Upper lobe of right lung (tissue), 1 donor: ENCODE measurements around the gene EPB41L2. TPM values are rescaled to one million over a fixed set of nuclear protein-coding genes. Genes with fewer than 3 reads are reported as not detected.
"Not testable (repeated sequence)": the region's sequence is repeated elsewhere in the genome, so short reads cannot be mapped to it uniquely, and the experiment has no call there.

Experiments
- ATAC-seq: fragments of 200-7000 bp; cut with Tn5 transposase; one replicate; pipeline ENCODE4 v1.9.1; 2020; ENCODE audit warnings: mild to moderate bottlenecking, moderate library complexity
- DNase-seq: peaks from one replicate; pipeline ENCODE4 v3.0.0-alpha.2; 2020
- H3K27ac ChIP-seq: fragments of 200-600 bp; one replicate; pipeline ENCODE4 v1.8.0; 2022
- H3K27me3 ChIP-seq: fragments of 200-600 bp; one replicate; pipeline ENCODE4 v1.8.0; 2022; ENCODE audit warnings: mild to moderate bottlenecking
- H3K36me3 ChIP-seq: fragments of 200-600 bp; one replicate; pipeline ENCODE4 v1.8.0; 2022
- H3K4me1 ChIP-seq: fragments of 200-600 bp; one replicate; pipeline ENCODE4 v1.8.0; 2022
- H3K4me3 ChIP-seq: fragments of 200-600 bp; one replicate; pipeline ENCODE4 v1.8.0; 2022; ENCODE audit warnings: mild to moderate bottlenecking
- H3K9me3 ChIP-seq: fragments of 200-600 bp; one replicate; pipeline ENCODE4 v1.8.0; 2022
- intact Hi-C: fragments of 100-400 bp; cut with DNase I; formaldehyde crosslinking; loops from one replicate; pipeline ENCODE4 v1.11.0; 2022
- total RNA-seq: library from RNA; stranded (reverse); fragmentation: NEBNext Ultra II Directional; extraction: Animal tissue kit (Norgen Biotek cat#: 25700); gene quantifications from one replicate; pipeline ENCODE4 v1.2.1, GENCODE V29; 2021
- TF ChIP-seq, protein P1 (sequence below): fragments of 200-600 bp; IDR thresholded peaks from one replicate; pipeline ENCODE4 v1.8.0; 2022; ENCODE audit warnings: antibody characterized with exemption
- donor health status: DM: no; HTN: yes; CAD: no; lungs with severe emphysema.

Gene EPB41L2
- total RNA-seq, 1 donor from 2014 or later, result 174 TPM

DNA sequence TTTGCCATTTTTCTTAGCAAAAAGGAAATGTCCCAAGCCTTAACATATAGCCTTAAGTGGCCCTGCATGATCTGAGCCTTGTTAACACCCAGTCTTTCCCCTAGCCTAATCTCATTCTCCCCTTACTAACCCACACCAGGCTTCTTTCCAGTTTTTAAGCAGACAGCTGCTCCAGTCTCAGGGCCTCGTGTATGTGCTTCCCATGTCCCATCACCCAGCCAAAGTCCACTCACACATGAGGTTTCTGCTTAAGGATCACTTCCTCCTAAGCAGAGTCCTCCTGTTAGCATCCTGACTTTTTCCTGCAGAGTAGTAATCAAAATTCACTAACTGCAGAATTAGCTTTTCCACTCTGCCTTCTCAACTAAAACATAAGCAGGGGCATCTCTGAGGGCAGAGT, 139.7 kb downstream of the EPB41L2 start:
- Histone ChIP-seq H3K27ac (no peak overlapping the region), H3K27me3 (no peaks in the 10 kb centered on the region), H3K36me3 (no peaks in the 10 kb centered on the region), H3K4me1 (peaks cover 1% of the 10 kb centered on the region), H3K9me3 (no peaks in the 10 kb centered on the region), H3K4me3 (no peak overlapping the region)
- ATAC-seq (no peak), DNase-seq (no peak)
- intact Hi-C loops, result no loop called here
- TF ChIP-seq, protein P1, sequence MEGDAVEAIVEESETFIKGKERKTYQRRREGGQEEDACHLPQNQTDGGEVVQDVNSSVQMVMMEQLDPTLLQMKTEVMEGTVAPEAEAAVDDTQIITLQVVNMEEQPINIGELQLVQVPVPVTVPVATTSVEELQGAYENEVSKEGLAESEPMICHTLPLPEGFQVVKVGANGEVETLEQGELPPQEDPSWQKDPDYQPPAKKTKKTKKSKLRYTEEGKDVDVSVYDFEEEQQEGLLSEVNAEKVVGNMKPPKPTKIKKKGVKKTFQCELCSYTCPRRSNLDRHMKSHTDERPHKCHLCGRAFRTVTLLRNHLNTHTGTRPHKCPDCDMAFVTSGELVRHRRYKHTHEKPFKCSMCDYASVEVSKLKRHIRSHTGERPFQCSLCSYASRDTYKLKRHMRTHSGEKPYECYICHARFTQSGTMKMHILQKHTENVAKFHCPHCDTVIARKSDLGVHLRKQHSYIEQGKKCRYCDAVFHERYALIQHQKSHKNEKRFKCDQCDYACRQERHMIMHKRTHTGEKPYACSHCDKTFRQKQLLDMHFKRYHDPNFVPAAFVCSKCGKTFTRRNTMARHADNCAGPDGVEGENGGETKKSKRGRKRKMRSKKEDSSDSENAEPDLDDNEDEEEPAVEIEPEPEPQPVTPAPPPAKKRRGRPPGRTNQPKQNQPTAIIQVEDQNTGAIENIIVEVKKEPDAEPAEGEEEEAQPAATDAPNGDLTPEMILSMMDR, result no peak

- Histone ChIP-seq H3K9me3 (no peaks in the 10 kb centered on the region), H3K27me3 (no peaks in the 10 kb centered on the region), H3K36me3 (no peaks in the 10 kb centered on the region), H3K27ac (no peak overlapping the region), H3K4me3 (no peak overlapping the region), H3K4me1 (no peaks in the 10 kb centered on the region)
- TF ChIP-seq, protein P1, result no peak
- intact Hi-C loops, result no loop called here
- no peak for DNase-seq
- ATAC-seq, result no peak
These were observed 140.1 kb downstream of the EPB41L2 start for GRCh38 chr6:130922922-130923321.

- H3K9me3 ChIP-seq, result no peaks in the 10 kb centered on the region
- no peak overlapping the region for H3K4me3 ChIP-seq
- intact Hi-C loops, result no loop called here
- DNase-seq, result no peak
- TF ChIP-seq, protein P1, result no peak
- no peaks in the 10 kb centered on the region for H3K36me3 ChIP-seq
- no peak for ATAC-seq
- H3K27me3 ChIP-seq, result no peaks in the 10 kb centered on the region
- no peaks in the 10 kb centered on the region for H3K4me1 ChIP-seq
- no peak overlapping the region for H3K27ac ChIP-seq
These were observed 142.1 kb downstream of the EPB41L2 start for GRCh38 chr6:130920969-130921368.

- DNase-seq, result no peak
- Histone ChIP-seq H3K4me1 (no peaks in the 10 kb centered on the region), H3K27ac (no peak overlapping the region), H3K27me3 (no peaks in the 10 kb centered on the region), H3K4me3 (no peak overlapping the region), H3K36me3 (no peaks in the 10 kb centered on the region), H3K9me3 (no peaks in the 10 kb centered on the region)
- no peak for ATAC-seq
- TF ChIP-seq, protein P1, result no peak
- intact Hi-C loops, result no loop called here
These were observed 144.9 kb downstream of the EPB41L2 start for GRCh38 chr6:130918171-130918570.

DNA sequence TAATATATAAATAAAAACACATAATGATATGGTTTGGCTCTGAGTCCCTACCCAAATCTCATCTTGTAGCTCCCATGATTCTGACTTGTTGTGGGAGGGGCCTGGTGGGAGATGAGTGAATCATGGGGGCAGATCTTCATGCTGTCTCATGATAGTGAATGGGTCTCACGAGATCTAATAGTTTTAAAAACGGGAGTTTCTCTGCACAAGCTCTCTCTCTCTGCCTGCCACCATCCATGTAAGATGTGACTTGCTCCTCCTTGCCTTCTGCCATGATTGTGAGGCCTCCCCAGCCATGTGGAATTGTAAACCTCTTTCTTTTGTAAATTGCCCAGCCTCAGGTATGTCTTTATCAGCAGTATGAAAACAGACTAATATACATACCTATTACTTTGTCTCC, 147.4 kb downstream of the EPB41L2 start:
- ATAC-seq, H3K4me3 ChIP-seq, H3K9me3 ChIP-seq, intact Hi-C loops, DNase-seq, H3K27me3 ChIP-seq, H3K36me3 ChIP-seq, H3K27ac ChIP-seq, H3K4me1 ChIP-seq: not testable (repeated sequence)

GRCh38 chr6:130913120-130913519, 149.9 kb downstream of the EPB41L2 start:
- H3K4me1 ChIP-seq, result no peaks in the 10 kb centered on the region
- DNase-seq, result no peak
- ATAC-seq, result no peak

More at GRCh38 chr6:130913120-130913519, 149.9 kb downstream of the EPB41L2 start:
- Histone ChIP-seq H3K4me3 (no peak overlapping the region), H3K27me3 (no peaks in the 10 kb centered on the region), H3K9me3 (no peaks in the 10 kb centered on the region), H3K36me3 (no peaks in the 10 kb centered on the region), H3K27ac (no peak overlapping the region)
- intact Hi-C loops, result no loop called here
- TF ChIP-seq, protein P1, result no peak
